HL-60 (cell line): ENCODE measurements around the gene SDR42E2.
A peak's percentile ranks its signal among the peaks of the same experiment; 100 is the strongest.

Experiments
- CTCF ChIP-seq: IDR thresholded peaks from one replicate; pipeline ENCODE4 v1.5.1; 2011; ENCODE audit warnings: low read length, control low read depth, inconsistent platforms; ENCODE audit not compliant: insufficient read depth
- GABPA ChIP-seq: IDR thresholded peaks from 2 replicates; pipeline ENCODE4 v1.6.1; 2012; ENCODE audit warnings: low read depth
- POLR2AphosphoS5 ChIP-seq: IDR thresholded peaks from 2 replicates; pipeline ENCODE4 v1.6.1; 2012; ENCODE audit warnings: low read depth
- REST ChIP-seq: IDR thresholded peaks from 2 replicates; pipeline ENCODE4 v1.6.1; 2012; ENCODE audit warnings: low read depth; ENCODE audit not compliant: insufficient replicate concordance
- SPI1 ChIP-seq: IDR thresholded peaks from 2 replicates; pipeline ENCODE4 v1.6.1; 2012; ENCODE audit warnings: low read depth, mild to moderate bottlenecking, borderline replicate concordance

DNA sequence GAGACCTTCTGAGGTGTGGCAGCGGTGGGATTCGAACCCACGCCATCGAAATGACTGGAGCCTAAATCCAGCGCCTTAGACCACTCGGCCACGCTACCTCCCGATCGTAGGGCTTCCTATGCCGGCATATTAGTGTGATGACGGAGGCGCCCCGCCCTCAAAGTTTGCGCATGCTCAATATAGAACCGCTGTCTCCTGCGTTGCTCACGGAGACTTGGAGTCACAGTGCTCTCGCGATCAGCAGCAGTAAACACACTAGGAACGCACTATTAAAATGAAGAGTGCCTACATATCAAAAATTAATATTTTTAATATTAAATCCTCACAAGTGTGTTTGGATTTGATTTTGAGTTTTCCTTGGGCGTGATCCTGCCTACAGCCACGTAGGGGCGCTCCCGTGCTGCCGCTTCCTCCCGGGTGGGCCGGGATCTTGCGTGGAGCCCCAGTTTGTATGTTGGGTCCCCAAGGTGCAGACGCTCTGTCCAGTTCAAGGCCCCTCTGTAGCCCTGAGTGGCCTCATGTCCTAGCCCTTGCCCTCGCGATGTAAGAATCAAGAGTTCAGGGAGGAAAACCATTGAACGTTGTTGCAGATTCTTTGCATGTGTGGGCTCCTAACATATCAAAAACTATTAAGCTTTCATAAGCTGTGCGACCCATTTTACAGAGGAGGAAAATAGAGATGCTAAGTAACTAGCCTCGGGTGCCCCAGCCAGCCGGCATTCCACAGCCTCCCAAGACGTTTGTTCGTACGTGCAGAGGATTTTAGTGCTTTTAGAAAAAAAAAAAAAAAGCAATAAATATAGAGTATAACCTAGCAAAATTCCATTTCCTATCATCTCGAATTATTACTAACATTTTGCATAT lies 33.6 kb downstream of the SDR42E2 start:
- TF ChIP-seq CTCF (peak; percentile 53), POLR2AphosphoS5 (no peak), GABPA (0 out of 2 replicates have a peak, but pooled peaks have one; percentile 15), REST (no peak), SPI1 (0 out of 2 replicates have a peak, but pooled peaks have one; percentile 30)
